GM21825 (cell line): Measurements from ENCODE around the gene RALGPS1.
"Not testable (repeated sequence)": the region's sequence is repeated elsewhere in the genome, so short reads cannot be mapped to it uniquely, and the experiment has no call there.

Experiments used
- ATAC-seq: cut with Tn5 transposase; IDR thresholded peaks from one replicate; pipeline ENCODE4 v1.9.1; 2021; ENCODE audit warnings: mild to moderate bottlenecking, moderate library complexity; ENCODE audit not compliant: unreplicated experiment

The RALGPS1 gene

DNA sequence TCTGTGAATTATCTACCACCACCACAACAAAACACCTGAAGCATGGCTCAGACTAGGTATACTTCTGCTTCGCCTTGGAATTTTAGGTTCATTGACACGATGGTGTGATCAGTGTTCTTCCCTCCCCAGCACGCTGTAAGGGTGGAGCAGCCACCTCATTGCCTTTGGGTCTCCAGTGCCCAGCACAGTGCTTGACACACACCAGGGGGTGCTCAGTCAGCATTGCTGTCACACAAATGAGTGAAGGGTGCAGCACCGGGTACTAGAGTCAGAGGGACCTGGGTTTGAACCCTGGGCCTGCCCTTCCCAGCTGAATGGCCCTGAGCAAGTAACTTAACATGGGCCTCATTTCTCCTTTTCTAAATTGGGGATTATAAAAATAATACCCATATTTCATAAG lies 217.8 kb downstream of the RALGPS1 start:
- no peak for ATAC-seq

- ATAC-seq: no peak
Measured at GRCh38 chr9:127132921-127133647, 218.5 kb downstream of the RALGPS1 start.

- no peak for ATAC-seq
Measured at GRCh38 chr9:127133739-127134167, 219.2 kb downstream of the RALGPS1 start.

DNA sequence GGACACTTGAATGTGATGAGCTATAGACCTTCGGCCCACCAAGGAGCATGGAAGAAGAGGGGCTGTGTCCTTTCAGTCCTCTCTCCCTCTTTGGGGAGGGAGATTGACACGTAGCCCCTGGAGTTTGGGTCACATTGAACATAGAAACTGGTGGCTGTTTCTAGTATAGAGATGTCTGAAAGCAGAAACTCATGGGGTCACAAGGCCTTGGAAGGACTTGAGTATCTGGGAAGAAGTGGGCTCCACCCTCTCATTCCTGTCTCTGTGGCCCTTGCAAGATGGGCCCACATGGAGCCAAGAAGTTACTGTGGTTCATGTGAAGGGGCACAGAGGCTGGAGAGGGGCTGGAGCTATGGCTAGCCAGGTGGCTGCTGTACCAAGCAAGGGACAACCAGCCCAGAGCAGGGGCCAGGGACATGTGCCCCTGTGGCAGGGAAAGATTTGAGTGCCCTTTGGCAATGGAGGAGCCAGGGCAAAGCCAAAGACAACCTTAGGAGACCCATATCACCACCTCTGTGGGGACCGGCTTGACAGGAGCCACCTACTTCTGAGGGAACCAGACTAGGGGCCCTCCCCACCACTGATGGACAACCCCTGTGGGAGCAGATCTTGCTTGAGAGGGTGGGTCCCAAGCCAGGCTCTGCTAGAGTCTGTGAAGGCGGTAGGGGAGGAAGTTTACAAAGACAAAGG lies 220.6 kb downstream of the RALGPS1 start:
- ATAC-seq: no peak

GRCh38 chr9:127136081-127136879 lies 221.7 kb downstream of the RALGPS1 start:
- ATAC-seq: no peak

DNA sequence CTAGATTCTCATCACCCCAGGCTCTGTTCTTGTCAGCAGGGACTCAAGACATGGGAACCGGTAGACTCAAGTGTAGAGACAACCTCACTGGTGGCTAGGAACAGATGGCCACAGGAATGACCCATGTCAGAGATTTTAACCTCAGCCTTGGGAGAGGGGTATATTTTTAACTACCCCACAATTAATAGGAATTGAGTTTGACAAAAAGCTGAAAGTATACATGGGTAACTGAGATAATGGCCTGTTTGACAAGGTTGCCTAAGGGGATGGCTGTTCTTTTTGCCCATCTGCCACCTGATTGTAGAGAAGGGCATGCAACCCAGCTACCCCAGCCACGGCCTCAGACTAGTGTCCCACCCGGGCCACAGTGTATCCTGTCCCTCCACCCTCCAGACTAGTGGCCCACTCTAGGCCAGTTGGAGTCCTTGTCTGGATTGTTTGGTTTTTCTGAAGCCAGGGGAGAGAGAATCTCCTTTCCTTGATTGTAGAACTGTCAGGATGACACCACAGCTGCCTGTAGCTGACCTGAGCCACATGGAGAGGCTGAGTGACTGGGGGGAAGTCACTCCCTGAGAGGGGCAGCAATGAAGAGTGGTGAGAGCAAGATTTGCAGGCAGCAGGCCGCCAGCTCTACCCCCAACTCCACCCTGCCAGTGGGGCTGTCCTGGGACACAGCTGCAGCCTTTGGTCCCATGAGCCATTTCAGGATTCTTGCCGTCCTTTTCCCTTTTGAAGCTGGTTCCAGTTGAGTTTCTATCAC lies 222.5 kb downstream of the RALGPS1 start:
- ATAC-seq: no peak

GRCh38 chr9:127137640-127138360 lies 223.2 kb downstream of the RALGPS1 start:
- ATAC-seq: no peak

DNA sequence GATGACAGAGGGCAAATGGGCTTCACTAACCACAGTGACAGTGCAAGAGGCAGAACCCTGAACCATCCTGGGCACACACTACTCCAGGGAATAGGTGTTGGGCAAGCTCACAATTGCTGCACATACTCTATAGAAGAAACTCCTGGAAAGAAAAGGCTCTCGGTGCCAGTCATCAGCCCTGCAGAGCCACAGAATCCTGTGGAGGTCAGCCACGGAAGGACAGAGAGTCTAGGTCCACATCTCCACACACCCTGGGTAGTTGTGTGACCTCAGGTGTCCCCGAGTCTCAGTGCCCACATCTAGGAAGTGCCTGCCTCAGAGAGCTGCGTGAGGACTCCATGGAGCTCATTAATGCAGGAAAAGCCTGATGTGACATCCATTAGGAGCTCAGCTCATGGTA lies 223.9 kb downstream of the RALGPS1 start:
- no peak for ATAC-seq

- no peak for ATAC-seq
Measured at GRCh38 chr9:127139071-127139731, 224.6 kb downstream of the RALGPS1 start.

GRCh38 chr9:127139775-127140174 lies 225.2 kb downstream of the RALGPS1 start:
- no peak for ATAC-seq

DNA sequence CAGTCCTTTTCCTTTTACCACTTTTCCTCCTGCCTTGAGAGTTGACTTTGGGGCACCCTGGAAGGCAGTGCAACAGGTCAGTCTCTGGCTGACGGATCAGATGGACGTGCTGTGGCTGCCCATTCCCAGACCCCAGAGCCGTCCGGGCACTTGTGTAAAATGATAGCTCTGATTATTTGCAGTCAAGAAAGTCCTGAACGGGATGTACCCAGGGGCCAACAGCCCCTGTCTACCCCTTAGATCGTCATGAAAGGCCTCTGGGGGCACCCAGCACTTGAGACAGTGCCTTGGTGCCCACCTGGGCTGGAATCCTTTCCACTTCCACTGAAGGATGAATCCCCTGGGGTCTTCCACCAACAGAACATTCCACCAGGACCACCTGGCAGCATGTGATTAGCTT lies 225.6 kb downstream of the RALGPS1 start:
- ATAC-seq: no peak

GRCh38 chr9:127140842-127141675 lies 226.5 kb downstream of the RALGPS1 start:
- ATAC-seq: no peak

DNA sequence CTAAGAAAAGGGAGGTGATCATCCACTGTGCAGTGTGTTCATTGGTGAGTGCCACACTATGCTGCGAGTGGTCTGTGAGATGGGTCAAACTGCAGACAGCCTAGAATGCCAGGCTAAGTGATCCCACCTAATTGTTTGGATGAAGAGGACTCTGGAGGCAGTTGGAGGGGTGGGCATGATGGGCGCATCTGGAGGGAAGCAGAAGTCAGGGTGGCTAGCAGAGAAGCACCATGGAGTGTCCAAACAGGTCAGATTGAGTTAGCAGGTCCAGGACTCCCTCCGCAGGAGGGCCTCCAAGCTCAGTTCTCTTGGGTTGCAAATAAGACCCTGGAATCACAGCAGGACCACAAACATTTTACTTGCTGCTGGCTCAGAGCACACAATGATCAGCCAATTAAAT lies 227.7 kb downstream of the RALGPS1 start:
- no peak for ATAC-seq

GRCh38 chr9:127142931-127143464 lies 228.4 kb downstream of the RALGPS1 start:
- no peak for ATAC-seq

DNA sequence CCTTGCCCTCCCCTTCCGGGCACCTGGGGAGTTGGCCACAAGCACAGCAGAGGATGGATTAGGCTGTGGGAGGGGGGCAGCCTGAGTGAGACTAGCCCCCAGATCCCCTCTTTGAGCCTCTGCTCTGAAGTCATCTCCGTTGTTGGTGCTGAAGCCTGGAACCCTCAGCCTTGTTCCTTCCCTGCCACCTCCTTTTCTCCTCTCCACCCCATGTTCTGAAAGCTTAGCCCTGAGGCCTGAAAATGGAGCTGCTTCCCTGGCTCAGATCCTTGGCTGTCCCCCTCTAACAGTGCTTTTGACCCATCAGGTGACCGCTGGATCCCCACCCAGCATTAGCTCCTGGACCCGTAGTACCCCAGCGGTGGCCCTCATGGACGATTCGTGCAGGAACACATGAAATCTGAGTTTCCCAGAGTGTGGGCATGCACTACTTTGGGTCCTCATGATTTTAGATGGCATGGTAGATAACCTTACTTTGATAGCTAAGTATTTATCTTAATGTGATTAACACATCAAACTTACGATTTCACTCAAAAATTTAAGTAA lies 229.4 kb downstream of the RALGPS1 start:
- ATAC-seq: no peak

DNA sequence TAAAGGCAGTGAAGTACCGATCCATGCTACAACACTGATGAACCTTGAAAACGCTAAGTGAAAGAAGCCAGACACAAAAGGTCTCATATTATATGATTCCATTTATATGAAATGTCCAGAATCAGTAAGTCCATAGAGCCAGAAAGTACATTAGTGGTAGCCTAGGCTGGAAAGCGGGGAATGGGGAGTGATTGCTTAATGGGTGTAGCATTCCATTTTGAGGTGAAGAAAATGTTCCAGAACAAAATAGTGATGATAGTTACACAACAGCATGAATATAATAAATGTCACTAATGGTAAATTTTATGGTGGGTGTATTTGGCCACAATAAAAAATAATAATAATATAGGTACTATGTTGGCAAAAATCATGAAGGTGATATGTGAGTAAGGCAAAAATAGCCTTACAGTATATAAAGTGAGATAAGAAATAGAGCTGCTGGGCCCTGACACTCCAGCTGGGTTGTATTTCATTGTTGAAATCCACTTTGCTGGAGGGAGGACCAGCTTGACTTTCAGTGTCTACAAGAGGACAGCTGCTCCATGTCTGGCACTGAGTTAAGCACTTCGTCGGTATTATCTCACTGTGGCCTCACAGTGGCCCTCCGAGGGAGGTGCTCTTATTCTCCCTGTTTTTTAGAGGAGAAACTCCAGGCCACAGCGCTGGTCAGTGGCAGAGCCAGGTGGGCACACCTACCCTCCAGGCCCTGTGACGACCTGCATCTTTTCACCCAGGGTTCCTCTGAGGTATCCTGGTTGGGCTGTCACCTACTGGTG lies 230.3 kb downstream of the RALGPS1 start:
- ATAC-seq: no peak

DNA sequence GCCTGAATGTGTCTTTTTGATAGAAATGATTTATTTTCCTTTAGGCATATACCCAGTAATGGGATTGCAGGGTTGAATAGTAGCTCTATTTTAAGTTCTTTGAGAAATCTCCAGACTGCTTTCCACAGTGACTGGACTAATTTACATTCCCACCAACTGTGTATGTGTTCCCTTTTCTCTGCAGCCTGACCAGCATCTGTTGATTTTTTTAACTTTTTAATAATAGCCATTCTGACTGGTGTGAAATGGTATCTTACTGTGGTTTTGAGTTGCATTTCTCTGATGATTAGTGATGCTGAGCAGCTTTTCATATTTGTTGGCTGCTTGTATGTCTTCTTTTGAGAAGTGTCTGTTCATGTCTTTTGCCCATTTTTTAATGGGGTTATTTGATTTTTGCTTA lies 232.3 kb downstream of the RALGPS1 start:
- not testable (repeated sequence) for ATAC-seq

GRCh38 chr9:127147251-127147650 lies 232.7 kb downstream of the RALGPS1 start:
- ATAC-seq: no peak
